HG02852 (cell line): Measurements from ENCODE around the gene GRID1.
"Not testable (repeated sequence)": the region's sequence is repeated elsewhere in the genome, so short reads cannot be mapped to it uniquely, and the experiment has no call there.

Experiments
- ATAC-seq: cut with Tn5 transposase; IDR thresholded peaks from one replicate; pipeline ENCODE4 v1.9.1; 2021; ENCODE audit warnings: mild to moderate bottlenecking, moderate library complexity; ENCODE audit not compliant: unreplicated experiment

GRID1 gene

GRCh38 chr10:86255405-86256251, 111.0 kb downstream of the GRID1 start:
- ATAC-seq, result no peak

DNA sequence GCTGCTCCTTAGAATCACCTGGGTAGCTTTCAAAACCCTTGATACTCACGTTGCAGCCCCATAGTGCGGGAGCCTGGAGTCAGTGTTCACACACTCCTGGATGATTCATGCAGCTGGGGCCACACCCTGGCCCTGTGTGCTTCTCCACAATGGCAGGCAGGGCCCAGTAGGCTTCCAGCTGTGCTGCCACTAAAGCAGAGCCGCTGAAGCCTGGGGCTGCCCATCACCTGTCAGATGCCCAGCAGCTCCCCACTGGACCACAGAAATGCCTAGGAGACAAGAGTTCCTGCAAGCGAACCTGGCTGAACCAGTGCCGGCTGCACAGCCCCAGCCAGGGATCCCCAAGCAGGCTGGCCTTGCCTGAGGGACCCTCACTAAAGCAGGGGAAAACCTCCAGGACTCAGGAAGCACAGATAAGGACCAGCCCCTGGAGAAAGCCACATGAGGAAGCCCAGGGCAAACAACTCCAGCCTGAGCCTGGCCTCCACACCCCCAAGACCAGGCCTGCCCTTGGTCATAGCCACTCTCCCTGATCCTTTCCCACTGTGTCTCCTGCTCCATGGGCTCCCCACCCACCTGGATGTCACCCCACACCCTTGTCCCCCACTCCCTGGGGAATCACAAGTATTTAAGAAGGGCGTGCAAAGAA, 111.9 kb downstream of the GRID1 start:
- no peak for ATAC-seq

GRCh38 chr10:86254081-86254480, 112.5 kb downstream of the GRID1 start:
- ATAC-seq, result no peak

DNA sequence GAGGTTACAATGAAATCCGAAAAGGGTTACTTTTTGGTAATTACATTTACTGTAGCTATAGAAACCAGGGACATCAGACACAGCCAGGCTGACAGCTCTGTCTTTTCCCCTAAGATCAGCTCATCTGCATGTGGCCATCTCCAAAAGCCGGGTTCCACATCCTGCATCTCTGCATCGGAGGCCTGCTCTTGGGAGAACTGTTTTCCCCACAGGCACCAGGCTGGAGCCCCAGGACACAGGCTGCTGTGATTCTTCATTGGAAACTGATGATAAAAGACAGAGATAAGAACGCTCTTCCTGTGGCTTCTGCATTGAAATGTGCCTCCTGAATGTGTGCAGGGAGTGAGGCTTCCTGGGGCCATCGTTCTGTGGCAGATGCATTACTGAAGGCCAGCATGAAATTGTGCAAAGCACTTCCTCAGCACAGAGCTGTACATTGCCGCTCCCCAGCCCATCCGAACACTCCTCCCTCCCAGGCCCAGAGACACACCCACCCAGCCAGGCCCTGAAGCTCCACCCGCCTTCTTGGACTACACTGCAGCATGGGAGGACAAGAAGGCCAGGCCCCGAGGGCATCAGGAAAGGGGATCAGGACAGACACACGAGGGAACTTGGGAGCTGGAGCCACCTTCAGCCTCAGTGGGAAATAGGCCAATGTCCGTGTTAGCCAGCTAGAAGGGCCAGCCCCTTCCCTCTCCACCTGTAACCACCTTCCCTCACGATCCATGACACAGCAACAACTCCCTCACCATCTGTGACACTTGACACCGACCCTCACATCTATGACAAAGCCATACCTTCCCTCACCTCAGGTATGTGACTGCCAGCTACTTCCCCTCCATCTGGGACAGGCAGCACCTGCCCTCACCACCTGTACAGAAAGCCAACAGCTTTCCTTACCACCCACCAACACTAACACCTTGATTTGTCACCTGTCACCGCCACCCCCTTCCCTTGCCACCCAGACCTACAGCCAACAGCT, 113.2 kb downstream of the GRID1 start:
- no peak for ATAC-seq

DNA sequence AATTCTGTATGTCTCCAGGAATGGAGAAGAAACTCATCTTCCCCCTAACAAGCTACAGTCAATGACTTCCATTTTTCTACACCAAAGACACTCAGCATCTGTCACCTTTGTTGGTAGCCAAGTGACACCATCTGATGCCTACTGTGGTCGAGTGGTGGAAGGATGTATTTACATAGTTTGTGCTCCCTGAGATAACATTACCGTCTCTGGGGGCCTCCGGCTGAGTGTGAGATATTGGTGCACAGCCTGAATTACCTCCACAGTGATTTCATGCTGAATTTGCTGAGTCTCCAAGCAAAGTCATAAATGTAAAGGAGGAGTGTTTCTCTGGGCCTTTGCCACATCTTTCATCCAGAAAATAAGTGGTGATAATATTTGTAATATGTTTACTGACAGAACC, 114.0 kb downstream of the GRID1 start:
- ATAC-seq, result no peak

DNA sequence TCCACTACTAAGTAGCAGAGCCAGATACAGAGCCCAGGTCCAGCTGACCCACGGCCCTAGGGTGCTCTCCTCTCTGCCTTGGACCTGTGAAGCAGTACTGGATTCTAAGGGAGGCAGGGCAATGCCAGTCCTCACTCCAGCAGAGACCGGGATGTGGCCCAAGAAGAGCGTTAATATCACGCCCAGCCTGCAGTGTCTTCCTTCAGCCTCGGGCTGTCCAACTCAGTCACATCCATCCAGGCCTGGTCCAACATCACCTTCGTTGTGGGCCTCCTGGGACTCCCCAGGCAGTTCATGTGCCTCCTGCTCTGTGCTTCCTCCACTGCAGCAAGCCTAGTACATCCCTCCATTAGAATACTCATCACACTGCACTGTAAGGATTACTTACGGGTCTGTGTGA, 114.5 kb downstream of the GRID1 start:
- no peak for ATAC-seq

- ATAC-seq, result no peak
These were observed 115.2 kb downstream of the GRID1 start for GRCh38 chr10:86251426-86251825.

GRCh38 chr10:86250399-86250798, 116.2 kb downstream of the GRID1 start:
- ATAC-seq, result no peak

- no peak for ATAC-seq
These were observed 116.8 kb downstream of the GRID1 start for GRCh38 chr10:86249794-86250193.

DNA sequence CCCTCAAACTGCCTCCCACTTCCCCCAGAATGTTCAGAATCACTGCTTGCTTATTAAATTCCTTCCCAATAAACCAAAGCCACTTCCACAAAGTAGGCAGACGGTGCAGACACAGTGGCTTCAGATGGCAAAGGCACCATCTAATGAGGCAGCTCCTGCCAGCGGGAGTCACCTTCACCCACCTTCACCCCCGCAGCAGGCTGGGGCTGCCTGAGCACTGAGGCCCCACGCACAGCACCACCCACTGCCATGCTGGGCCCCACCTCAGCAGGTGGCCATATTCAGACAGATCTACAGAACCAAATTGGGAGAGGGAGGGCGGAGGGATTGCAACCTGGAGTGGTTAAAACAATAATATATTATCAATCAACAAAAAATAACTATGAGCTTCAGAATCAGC, 118.5 kb downstream of the GRID1 start:
- ATAC-seq, result no peak

DNA sequence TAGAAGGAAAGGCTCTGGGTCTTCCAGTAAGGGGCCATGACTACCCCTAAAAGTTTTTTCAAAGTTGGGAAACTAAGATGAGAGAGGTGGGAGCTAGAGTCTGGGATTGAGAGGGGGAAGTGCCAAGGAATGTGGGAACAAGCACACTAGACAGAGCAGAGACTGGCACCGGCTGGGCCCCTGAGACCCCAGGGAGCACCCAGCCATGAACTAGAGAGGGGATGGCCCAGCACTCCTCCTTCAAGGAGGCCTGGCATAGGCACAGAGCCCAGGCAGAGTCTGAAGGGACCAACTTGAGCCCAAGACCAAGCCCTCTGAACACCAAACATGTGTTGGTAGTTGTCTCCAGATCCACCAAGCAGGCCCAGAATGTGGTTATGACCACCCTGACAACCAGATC, 119.0 kb downstream of the GRID1 start:
- ATAC-seq, result no peak

DNA sequence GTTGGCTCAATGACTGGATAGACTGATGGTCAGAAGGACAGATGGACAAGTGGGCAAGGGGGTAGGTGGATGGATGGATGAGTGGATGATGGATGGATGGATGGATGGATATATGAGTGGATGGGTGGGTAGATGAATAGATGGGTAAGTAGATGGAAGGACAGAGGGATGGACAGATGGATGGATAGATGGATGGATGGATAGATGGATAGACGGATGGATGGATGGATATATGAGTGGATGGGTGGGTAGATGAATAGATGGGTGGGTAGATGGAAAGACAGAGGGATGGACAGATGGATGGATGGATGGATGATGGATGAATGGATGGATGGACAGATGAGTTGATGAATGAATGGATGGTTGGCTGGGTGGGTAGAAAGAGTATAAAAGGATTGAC, 119.5 kb downstream of the GRID1 start:
- no peak for ATAC-seq

DNA sequence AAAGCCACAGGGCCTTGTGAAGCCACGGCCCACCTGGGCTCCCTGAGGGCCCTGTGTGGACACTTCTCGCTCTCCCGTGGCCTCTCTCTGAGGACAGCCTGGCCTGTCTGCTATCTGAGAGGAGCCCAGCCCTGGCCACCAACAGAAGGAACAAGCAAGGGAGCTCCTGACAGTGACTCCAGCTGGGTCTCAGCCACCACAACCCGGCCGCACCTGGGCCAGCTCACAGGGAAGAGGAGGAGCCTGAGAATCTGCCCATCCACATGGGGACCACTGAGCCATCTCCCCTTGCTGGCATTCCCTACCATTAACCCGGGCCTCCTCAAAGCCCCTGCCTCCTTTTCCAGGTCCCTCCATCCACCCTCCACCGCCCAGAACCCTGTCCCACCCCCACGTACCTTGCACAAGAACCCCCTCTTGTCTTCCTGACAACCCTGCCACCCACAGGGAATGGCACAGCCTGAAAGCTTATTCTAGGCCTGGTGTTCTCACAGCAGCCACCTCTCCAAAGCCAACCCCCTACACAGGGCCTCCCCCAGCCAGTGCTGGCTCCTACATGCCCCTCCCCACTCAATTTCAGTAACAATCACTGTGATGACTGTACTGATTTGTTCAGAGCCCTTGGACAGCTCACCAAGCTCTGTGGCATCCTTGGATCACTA, 120.2 kb downstream of the GRID1 start:
- no peak for ATAC-seq

DNA sequence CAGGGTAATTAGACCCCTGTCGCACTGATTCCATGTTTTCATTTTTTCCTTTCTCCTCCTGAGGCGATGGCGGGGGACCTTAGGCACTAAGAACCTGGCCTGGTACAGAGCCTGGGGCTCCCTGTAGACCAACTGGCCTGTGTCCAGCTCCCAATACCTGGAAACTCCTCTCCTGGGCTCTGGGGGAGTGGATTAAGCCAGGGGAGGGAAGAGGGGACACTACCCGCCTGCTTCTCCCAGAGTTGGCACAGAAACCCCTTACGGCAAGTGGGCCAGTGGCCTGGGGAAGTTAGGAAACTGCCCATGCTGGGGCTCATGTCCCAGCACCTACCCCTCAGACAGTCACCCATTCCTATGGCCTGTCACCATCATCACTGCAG, 121.6 kb downstream of the GRID1 start:
- ATAC-seq, result no peak

DNA sequence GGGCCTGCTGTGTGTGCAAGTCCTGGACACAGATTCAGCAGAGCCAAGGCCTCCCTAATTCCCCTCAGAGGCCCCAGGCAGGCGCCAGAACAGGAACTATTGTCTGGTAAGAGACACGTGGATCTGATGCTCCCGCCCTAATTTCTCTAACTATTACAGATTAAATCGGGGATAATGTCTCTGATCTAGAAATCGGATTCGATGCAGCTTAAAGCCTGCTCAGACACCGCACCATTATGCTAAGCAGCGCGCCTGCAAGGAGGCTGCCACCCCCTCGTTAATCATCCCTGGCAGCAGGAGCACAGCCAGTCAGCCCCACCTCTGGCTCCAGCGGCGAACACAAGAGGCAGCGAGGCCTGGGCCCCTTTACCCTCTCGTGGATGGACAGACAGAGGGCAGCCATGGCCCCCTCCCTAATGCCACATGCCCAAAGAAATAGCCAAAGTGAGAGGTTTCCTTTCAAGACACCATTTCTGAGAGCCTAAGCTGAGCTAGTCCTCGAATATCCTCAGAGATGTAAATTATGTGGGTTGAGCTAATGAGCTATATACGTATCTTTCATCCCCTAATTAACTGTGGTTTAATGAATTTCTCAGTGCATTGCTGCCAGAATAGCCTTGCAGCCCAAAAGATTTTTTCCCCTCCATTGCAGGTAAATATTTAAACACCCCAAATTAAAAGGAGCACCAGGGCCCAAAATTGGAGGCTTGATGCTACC, 122.1 kb downstream of the GRID1 start:
- ATAC-seq, result no peak

GRCh38 chr10:86243651-86244155, 122.9 kb downstream of the GRID1 start:
- no peak for ATAC-seq

DNA sequence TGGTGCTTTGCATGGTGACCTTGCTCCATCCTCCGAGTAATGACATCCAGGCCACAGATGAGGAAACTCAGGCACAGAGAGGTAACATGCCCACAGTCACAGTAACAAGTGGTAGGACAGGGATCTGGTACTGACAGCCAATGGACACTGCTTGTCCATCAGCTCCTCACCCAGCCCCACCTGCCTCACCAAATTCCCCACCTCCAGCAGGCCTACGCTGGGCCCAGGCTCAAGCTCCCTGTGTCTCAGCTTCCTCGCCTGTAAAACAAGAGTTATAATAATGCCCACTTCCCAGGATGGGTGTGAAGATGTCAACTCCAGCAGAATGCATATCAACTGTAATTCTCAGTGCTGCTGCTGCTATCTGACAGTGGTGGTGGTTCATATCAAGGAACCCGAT, 123.8 kb downstream of the GRID1 start:
- no peak for ATAC-seq

GRCh38 chr10:86238089-86238488, 128.5 kb downstream of the GRID1 start:
- ATAC-seq, result not testable (repeated sequence)

- no peak for ATAC-seq
These were observed 131.9 kb downstream of the GRID1 start for GRCh38 chr10:86234541-86235270.
